Neuron (in vitro differentiated cells): ENCODE data around the gene PARD6A.

Source experiments
- H2AFZ ChIP-seq: one replicate; pipeline ENCODE4 v1.6.1; 2013; ENCODE audit warnings: low read depth, mild to moderate bottlenecking, inconsistent platforms, low read length, moderate library complexity
- H3K27me3 ChIP-seq: one replicate; pipeline ENCODE4 v1.6.1; 2013; ENCODE audit warnings: low read length; ENCODE audit not compliant: insufficient read depth
- H3K36me3 ChIP-seq: one replicate; pipeline ENCODE4 v1.6.1; 2013; ENCODE audit warnings: low read length; ENCODE audit not compliant: insufficient read depth
- H3K4me1 ChIP-seq: one replicate; pipeline ENCODE4 v1.6.1; 2013; ENCODE audit warnings: low read length; ENCODE audit not compliant: insufficient read depth
- H3K4me3 ChIP-seq: 2 replicates; pipeline ENCODE4 v1.5.1; 2013; ENCODE audit warnings: mild to moderate bottlenecking, low read length, moderate library complexity
- H3K9me3 ChIP-seq: one replicate; pipeline ENCODE4 v1.6.1; 2013; ENCODE audit warnings: low read length

Gene PARD6A

DNA sequence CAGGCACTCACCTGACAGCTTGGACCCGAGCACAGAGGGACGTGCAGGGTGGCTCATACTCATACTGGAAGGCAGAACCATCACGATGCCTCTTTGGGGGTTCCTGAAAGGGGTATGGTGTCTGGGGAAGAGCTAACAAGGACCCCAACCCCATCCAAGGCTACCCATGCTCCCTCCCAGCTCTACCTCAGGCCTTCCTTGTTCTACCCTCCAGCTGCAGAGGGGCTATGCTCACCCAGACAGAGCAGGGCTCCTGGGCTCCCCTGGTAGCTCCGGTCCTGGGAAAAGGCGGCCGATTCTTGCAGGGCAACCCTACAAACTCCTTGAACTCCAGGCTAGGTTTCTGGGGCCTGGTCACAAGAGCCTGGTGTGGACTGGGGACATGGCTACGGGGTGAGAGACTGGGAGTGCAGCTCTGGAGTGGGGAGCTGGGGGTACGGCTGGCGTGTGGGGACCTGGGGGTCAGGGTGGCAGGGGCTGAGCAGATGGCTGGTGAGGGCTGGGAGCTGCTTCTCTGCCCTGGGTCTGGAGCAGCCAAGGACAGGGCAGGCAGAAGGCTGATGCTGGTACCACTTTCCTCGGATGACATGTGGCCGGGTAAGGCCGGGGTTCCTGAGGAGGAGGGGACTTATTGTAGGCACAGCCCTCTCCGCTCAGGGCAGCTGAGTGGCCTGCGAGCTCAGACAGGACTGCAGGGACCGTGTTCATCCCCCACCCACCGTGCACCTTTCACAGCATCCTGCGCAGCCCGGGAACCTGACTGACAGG, 2.8 kb upstream of the PARD6A start:
- no peaks in the 10 kb centered on the region for H3K9me3 ChIP-seq
- peaks cover 30% of the 10 kb centered on the region for H3K4me1 ChIP-seq
- H3K4me3 ChIP-seq: no peak overlapping the region
- H3K27me3 ChIP-seq: peaks cover 4% of the 10 kb centered on the region
- H3K36me3 ChIP-seq: peaks cover 17% of the 10 kb centered on the region
- H2AFZ ChIP-seq: no peak overlapping the region

DNA sequence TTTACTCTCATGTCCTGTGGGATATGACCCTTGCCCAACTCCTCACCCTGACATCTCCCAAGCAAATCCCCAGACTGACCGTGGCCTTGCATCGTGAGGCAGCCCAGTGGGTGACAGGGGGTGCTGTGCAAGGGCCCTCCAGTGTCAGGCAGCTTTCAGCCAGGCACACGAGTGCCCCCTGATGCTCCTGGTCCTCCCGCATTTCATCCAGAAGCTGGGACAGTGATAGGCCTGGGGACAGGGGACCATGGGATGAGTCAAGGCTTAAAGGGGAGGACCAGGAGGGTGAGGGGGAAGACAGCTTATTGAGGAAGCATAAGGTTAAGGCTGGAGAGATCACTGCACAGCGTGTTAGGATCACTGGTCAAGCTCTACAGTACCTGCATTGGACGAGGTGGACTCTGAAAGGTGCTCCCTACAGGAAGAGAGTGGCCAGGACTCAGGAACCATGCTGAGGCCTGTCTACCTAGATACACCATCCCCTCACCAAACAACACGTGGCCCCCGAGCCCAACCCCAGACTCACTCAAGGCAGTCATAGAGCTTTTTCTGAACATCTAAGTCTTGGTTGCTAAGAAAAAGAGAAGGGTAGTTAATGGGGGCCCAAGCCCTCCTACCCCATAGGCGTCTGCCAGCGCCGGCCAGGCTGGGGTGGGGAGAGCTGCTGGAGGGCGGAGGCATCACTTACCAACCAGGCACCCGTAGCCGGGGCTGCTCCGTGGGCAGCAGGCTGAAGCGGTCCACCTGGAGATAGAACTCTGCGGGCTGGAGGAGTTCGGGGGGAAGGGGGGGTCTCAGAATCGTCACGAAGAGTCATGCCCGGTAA, 1.7 kb upstream of the PARD6A start:
- no peak overlapping the region for H2AFZ ChIP-seq
- H3K4me3 ChIP-seq: peak overlapping the region; percentile 76
- peaks cover 4% of the 10 kb centered on the region for H3K27me3 ChIP-seq
- H3K36me3 ChIP-seq: peaks cover 27% of the 10 kb centered on the region
- peaks cover 20% of the 10 kb centered on the region for H3K4me1 ChIP-seq
- H3K9me3 ChIP-seq: no peaks in the 10 kb centered on the region

DNA sequence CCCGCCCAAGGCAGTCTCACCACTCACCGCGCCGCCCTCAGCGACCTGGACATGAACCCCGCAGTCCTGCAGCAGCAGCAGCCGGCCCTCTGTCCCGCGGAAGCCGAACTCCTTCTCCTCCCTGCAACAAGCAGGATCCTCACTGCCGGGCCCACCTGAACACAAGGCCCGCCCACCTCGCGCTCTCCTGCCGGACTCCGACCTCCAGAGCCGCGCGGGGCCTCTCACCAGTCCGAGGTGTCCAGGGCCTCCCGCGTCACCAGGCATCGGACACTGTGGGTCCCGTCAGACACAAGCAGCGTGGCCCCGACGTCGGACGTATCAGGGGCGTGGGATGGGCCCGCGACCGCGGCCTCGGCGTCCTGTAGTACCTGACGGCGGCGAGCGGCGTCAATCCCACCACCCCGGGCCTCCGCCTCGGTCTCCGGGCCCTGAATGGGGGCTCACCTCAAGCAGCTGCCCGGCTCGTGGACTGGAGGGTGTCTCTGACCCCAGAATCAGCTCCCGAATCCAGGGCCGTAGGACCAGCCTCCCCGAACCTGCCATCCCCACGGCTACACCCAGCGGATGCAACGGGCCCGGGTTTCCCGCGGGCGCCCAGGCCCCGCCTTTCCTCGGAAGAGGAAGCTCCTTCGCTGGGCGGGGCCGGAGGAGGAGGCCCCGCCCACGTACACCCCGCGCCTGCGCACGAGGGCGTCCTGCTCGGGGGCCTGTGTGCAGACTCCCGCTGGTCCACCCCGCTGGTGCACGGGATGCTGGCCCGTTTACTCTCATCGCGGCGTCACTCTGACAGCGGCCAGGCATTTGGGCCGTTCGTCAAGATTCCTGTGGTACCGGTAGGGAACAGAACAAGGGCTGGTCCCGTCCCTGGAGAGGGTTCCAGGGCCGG, 841 bp upstream of the PARD6A start, which contains the start of gene ACD:
ACD (minus strand) TSS at position 586 of the 889 bp plus-strand sequence; CDS start at position 546, 40 bp downstream.
- Histone ChIP-seq H3K4me3 (peak within 1 kb of the TSS; percentile 76), H3K4me1 (peaks cover 17% of the 10 kb centered on the region), H3K9me3 (no peaks in the 10 kb centered on the region), H3K36me3 (peaks cover 30% of the 10 kb centered on the region), H3K27me3 (no peaks in the 10 kb centered on the region), H2AFZ (peak within 1 kb of the TSS; percentile 64)

DNA sequence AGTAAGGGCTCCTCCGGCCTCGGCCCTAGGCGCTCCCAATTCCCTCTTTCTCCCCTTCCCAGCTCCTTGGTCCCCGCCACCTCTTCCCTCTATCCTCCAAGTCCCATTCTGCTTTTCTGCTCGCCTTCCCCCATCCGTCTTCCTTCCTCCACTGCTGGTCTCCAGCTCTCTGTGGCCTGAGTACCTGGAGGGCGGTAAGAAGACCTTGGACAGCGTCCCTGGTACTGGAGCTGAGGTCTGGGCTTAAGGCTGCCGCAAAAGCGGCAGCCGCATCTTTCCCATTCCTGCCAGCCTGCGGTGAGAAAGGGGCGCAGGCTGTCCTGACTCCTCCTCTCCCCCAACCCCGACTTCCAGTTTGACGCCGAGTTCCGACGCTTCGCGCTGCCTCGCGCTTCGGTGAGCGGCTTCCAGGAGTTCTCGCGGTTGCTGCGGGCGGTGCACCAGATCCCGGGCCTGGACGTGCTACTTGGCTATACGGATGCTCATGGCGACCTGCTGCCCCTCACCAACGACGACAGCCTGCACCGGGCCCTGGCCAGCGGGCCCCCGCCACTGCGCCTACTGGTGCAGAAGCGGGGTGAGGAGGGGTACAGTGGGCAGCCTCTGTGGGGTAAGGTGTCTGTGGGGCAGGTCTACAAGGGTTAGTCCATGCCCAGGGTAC, 471 bp downstream of the PARD6A start:
- Histone ChIP-seq H3K4me3 (peak overlapping the region; percentile 76), H3K27me3 (no peaks in the 10 kb centered on the region), H2AFZ (peak overlapping the region; percentile 64), H3K36me3 (peaks cover 30% of the 10 kb centered on the region), H3K9me3 (no peaks in the 10 kb centered on the region), H3K4me1 (peaks cover 25% of the 10 kb centered on the region)

DNA sequence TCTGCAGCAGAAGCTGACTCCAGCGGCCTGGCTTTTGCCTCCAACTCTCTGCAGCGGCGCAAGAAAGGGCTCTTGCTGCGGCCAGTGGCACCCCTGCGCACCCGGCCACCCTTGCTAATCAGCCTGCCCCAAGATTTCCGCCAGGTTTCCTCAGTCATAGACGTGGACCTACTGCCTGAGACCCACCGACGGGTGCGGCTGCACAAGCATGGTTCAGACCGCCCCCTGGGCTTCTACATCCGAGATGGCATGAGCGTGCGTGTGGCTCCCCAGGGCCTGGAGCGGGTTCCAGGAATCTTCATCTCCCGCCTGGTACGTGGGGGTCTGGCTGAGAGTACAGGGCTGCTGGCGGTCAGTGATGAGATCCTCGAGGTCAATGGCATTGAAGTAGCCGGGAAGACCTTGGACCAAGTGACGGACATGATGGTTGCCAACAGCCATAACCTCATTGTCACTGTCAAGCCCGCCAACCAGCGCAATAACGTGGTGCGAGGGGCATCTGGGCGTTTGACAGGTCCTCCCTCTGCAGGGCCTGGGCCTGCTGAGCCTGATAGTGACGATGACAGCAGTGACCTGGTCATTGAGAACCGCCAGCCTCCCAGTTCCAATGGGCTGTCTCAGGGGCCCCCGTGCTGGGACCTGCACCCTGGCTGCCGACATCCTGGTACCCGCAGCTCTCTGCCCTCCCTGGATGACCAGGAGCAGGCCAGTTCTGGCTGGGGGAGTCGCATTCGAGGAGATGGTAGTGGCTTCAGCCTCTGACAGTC, 1.3 kb downstream of the PARD6A start:
- Histone ChIP-seq H3K4me1 (peaks cover 27% of the 10 kb centered on the region), H3K36me3 (peaks cover 26% of the 10 kb centered on the region), H3K9me3 (no peaks in the 10 kb centered on the region), H3K27me3 (no peaks in the 10 kb centered on the region), H3K4me3 (peak overlapping the region; percentile 76), H2AFZ (no peak overlapping the region)

DNA sequence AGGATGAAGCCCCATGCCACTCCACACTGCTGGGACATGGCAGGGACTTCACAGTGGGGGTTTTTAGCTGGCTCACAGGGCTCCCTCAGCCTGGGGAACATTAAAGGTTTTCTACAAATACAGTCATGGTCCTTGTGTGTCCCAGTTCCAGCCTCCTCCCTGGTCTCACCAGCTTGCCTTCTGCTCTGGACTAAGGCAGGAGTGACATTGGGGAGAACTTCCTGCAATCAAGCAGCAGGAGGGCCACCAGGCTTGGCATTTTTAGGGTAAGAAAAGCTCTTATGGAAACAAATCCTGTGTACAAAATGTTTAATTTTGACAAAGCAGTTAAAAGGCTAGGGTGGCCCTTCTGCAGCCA, 1.9 kb downstream of the PARD6A start:
- H3K27me3 ChIP-seq: no peaks in the 10 kb centered on the region
- no peak overlapping the region for H3K4me3 ChIP-seq
- H3K9me3 ChIP-seq: no peaks in the 10 kb centered on the region
- peaks cover 26% of the 10 kb centered on the region for H3K36me3 ChIP-seq
- no peak overlapping the region for H2AFZ ChIP-seq
- H3K4me1 ChIP-seq: peaks cover 32% of the 10 kb centered on the region

DNA sequence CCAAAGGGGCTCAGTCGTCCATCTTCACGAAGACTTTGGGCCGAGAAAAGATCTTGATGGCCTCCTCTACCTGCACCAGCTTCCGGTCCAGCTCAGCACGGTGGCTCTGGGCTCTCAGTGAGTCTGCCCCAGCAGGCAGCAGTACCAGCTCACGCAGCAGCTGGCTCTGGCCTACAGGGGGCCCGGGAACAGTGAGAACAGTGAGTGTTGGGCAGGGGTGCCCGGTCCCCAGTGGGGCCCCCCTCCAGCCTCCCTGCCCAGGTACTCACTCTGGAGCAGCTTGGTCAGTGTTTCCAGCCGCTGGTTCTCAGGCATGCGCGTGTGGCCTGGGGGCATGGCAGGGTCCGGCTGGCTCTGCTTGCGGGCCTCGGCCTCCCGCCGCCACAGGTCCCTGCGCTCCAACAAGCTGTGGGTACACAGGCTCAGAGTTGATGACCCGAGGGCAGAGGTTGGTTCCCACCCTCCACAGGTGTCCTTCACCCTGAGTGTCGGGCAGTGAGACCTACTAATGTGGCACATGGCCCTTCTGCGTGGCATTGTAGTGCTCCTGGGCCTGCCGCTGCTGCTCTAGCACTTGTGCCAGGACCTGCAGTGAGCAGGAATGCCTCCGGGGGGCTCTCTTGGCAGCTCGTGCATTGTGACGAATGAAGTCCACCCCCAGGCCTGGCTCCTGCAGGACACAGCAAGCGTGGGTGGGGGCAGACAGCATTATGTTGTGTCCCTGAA, 2.6 kb downstream of the PARD6A start:
- no peaks in the 10 kb centered on the region for H3K9me3 ChIP-seq
- H3K36me3 ChIP-seq: peaks cover 24% of the 10 kb centered on the region
- no peak overlapping the region for H3K4me3 ChIP-seq
- no peaks in the 10 kb centered on the region for H3K27me3 ChIP-seq
- H2AFZ ChIP-seq: no peak overlapping the region
- peaks cover 35% of the 10 kb centered on the region for H3K4me1 ChIP-seq

DNA sequence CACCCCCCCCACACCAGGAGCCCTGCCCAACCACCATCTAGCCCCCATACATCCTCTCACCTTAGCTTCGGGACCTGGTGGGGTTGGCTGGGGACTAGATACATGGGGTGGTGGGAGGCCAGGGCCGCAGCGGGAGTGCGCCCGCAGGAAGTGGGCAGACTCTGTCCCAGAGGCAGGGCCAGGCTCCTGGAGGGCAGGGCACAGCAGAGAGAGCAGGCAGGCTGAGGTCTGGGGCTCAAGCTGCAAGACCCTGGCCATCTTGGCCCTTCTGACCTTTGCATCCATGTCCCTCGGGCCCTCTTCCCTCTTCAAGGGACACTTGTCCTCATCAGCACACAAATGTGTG, 3.1 kb downstream of the PARD6A start:
- no peak overlapping the region for H2AFZ ChIP-seq
- no peak overlapping the region for H3K4me3 ChIP-seq
- H3K27me3 ChIP-seq: no peaks in the 10 kb centered on the region
- H3K4me1 ChIP-seq: peaks cover 34% of the 10 kb centered on the region
- H3K36me3 ChIP-seq: peaks cover 22% of the 10 kb centered on the region
- H3K9me3 ChIP-seq: no peaks in the 10 kb centered on the region

DNA sequence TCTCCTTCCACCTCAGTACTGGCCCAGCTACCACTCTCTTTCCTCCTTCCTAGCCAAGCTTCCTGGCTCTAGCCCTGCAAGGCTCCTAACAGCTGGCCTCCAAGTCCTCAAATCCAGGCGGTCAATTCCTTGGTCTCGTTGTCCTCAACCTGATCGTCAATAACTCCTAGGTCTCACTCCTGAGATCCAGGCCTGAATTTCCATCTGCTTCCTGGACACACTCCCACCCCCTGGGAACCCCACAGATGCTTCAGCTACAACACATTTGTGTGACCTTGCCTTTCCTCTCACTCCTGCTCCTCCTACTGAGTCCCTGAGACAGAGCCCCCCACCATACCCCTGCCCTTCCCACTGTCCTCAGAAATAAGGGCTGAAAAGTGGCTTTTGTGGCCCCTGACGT, 3.5 kb downstream of the PARD6A start:
- H3K9me3 ChIP-seq: no peaks in the 10 kb centered on the region
- H3K36me3 ChIP-seq: peaks cover 22% of the 10 kb centered on the region
- H3K4me1 ChIP-seq: peaks cover 30% of the 10 kb centered on the region
- H3K4me3 ChIP-seq: no peak overlapping the region
- no peaks in the 10 kb centered on the region for H3K27me3 ChIP-seq
- no peak overlapping the region for H2AFZ ChIP-seq

DNA sequence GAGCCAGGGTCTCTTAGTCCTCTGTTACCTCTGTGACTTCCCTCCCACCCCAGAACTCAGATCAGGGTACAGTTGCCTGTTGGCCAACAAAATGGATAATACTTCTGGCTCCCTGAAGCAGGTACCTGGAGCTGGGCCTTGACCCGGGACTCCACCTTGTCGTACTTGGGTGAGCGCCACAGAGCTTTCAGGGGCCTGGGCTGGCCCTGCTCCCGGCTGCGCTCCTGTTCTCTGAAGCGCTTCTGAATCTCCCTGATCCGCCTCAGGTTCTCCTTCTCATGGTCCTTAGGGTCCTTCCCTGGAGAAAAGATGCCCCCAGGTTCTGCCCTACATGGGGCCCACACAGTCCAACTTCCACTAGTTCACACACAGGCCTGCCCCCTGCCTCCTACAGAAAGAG, 4.1 kb downstream of the PARD6A start:
- H3K4me3 ChIP-seq: no peak overlapping the region
- H3K9me3 ChIP-seq: no peaks in the 10 kb centered on the region
- peaks cover 26% of the 10 kb centered on the region for H3K4me1 ChIP-seq
- no peaks in the 10 kb centered on the region for H3K27me3 ChIP-seq
- no peak overlapping the region for H2AFZ ChIP-seq
- H3K36me3 ChIP-seq: peaks cover 22% of the 10 kb centered on the region

DNA sequence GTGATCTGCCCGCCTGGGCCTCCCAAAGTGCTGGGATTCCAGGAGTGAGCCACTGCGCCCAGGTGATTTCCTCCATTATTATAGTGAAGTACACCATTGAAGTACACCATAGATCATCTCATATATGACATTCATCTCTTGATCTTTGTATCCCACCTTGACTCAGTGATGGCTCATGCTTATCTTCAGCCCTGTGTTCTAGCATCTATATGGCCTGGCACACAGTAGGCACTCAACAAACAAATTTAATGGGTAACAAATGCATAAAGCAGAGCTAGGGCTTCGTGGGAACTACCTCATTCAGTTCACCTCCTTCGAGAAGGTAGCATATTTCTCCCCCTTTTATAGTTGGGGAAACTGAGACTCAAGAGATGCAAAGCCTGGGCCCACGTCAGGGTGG, 4.8 kb downstream of the PARD6A start:
- Histone ChIP-seq H3K4me3 (peak overlapping the region; percentile 56), H3K36me3 (peaks cover 22% of the 10 kb centered on the region), H3K4me1 (peaks cover 26% of the 10 kb centered on the region), H2AFZ (no peak overlapping the region), H3K27me3 (no peaks in the 10 kb centered on the region), H3K9me3 (no peaks in the 10 kb centered on the region)
